Tibial nerve (tissue), 3 donors: ENCODE measurements around the gene MYRFL.

Experiments
- CTCF ChIP-seq, 5 experiments: fragments of 200-600 bp in 3 of 5; fragments of 450-650 bp in 2 of 5; sonication (generic) in 3 of 5; IDR thresholded peaks; one replicate each; pipeline ENCODE4 v1.5.1; 2016 to 2019; ENCODE audit warnings: antibody characterized with exemption in 5 of 5, mild to moderate bottlenecking in 3 of 5, moderate library complexity in 2 of 5
- POLR2A ChIP-seq, 2 donors: fragments of 450-650 bp; IDR thresholded peaks; one replicate each; pipeline ENCODE4 v1.6.1; 2017; ENCODE audit warnings: antibody characterized with exemption in 2 of 2, mild to moderate bottlenecking in 2 of 2, moderate library complexity in 2 of 2

- TF ChIP-seq CTCF (IDR thresholded peaks at IDR 0.05), result no peak
- no peak for TF ChIP-seq POLR2A (IDR thresholded peaks at IDR 0.05)
These were observed 32.5 kb upstream of the MYRFL start for GRCh38 chr12:69792533-69792932.
